Endothelial cell (in vitro differentiated cells): ENCODE results near the gene CPED1. TPM values are rescaled to one million over a fixed set of nuclear protein-coding genes. Genes with fewer than 3 reads are reported as not detected.

Experiments
- DNase-seq: peaks from one replicate; pipeline ENCODE4 v3.0.0; 2021; ENCODE audit warnings: low spot score
- H3K27ac Mint-ChIP-seq: one replicate; pipeline ENCODE4 v1.8.0; 2021; ENCODE audit warnings: mixed read lengths, inconsistent platforms; ENCODE audit not compliant: unreplicated experiment
- H3K27me3 Mint-ChIP-seq: one replicate; pipeline ENCODE4 v1.8.0; 2021; ENCODE audit warnings: mild to moderate bottlenecking, moderate library complexity, mixed read lengths, inconsistent platforms; ENCODE audit not compliant: unreplicated experiment
- H3K36me3 Mint-ChIP-seq: one replicate; pipeline ENCODE4 v1.8.0; 2021; ENCODE audit warnings: mild to moderate bottlenecking, low read depth, mixed read lengths, inconsistent platforms; ENCODE audit not compliant: unreplicated experiment
- H3K4me1 Mint-ChIP-seq: one replicate; pipeline ENCODE4 v1.8.0; 2021; ENCODE audit warnings: mild to moderate bottlenecking, mixed read lengths, inconsistent platforms; ENCODE audit not compliant: unreplicated experiment
- H3K4me3 Mint-ChIP-seq: one replicate; pipeline ENCODE4 v1.8.0; 2021; ENCODE audit warnings: mild to moderate bottlenecking, mixed read lengths, inconsistent platforms; ENCODE audit not compliant: unreplicated experiment
- H3K9me3 Mint-ChIP-seq: one replicate; pipeline ENCODE4 v1.8.0; 2021; ENCODE audit warnings: mixed read lengths, inconsistent platforms; ENCODE audit not compliant: unreplicated experiment
- total RNA-seq: library from RNA; stranded (reverse); fragmentation: NEBNext Ultra II Directional; extraction: Animal tissue kit (Norgen Biotek cat#: 25700); gene quantifications from one replicate; pipeline ENCODE4 v1.2.1, GENCODE V29; 2021; ENCODE audit not compliant: unreplicated experiment
- TF ChIP-seq, protein P1 (sequence below): fragments of 200-600 bp; sonication (generic); IDR thresholded peaks from one replicate; pipeline ENCODE4 v1.5.0; 2021; ENCODE audit warnings: antibody characterized with exemption; ENCODE audit not compliant: unreplicated experiment

Gene CPED1
- total RNA-seq, 1 donor from 2014 or later = 1.8 TPM

GRCh38 chr7:121331048-121331447 lies 342.5 kb downstream of the CPED1 start:
- no peaks in the 10 kb centered on the region for H3K36me3 Mint-ChIP-seq
- no peak for DNase-seq
- peaks cover 12% of the 10 kb centered on the region for H3K27me3 Mint-ChIP-seq
- no peaks in the 10 kb centered on the region for H3K9me3 Mint-ChIP-seq
- H3K4me3 Mint-ChIP-seq = no peak overlapping the region
- peaks cover 3% of the 10 kb centered on the region for H3K4me1 Mint-ChIP-seq
- TF ChIP-seq, protein P1, sequence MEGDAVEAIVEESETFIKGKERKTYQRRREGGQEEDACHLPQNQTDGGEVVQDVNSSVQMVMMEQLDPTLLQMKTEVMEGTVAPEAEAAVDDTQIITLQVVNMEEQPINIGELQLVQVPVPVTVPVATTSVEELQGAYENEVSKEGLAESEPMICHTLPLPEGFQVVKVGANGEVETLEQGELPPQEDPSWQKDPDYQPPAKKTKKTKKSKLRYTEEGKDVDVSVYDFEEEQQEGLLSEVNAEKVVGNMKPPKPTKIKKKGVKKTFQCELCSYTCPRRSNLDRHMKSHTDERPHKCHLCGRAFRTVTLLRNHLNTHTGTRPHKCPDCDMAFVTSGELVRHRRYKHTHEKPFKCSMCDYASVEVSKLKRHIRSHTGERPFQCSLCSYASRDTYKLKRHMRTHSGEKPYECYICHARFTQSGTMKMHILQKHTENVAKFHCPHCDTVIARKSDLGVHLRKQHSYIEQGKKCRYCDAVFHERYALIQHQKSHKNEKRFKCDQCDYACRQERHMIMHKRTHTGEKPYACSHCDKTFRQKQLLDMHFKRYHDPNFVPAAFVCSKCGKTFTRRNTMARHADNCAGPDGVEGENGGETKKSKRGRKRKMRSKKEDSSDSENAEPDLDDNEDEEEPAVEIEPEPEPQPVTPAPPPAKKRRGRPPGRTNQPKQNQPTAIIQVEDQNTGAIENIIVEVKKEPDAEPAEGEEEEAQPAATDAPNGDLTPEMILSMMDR = no peak
- no peak overlapping the region for H3K27ac Mint-ChIP-seq

- no peaks in the 10 kb centered on the region for H3K9me3 Mint-ChIP-seq
- no peak overlapping the region for H3K4me3 Mint-ChIP-seq
- DNase-seq = no peak
- TF ChIP-seq, protein P1 = no peak
- H3K27me3 Mint-ChIP-seq = peaks cover 11% of the 10 kb centered on the region
- H3K36me3 Mint-ChIP-seq = no peaks in the 10 kb centered on the region
- H3K27ac Mint-ChIP-seq = no peak overlapping the region
- peaks cover 3% of the 10 kb centered on the region for H3K4me1 Mint-ChIP-seq
These were observed 343.1 kb downstream of the CPED1 start for GRCh38 chr7:121331574-121331973.

DNA sequence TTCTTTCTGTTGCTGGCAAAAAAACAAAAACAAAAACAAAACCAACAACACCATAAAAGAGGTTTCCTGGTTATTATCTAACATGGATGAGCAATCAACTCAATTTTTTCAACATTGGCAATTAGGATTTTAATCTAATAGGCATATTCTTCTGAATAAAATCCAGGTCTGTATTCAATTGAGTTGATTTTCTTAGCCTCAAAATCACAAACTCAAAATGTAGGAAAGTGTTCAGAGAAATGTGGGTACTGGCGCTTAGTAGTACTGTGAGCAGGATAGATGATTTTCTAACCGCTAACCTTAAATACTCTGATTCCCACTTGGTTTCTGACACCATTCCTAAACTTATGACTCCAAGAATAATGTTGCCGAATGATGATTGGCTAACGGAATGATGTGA lies 345.9 kb downstream of the CPED1 start:
- no peaks in the 10 kb centered on the region for H3K27me3 Mint-ChIP-seq

DNA sequence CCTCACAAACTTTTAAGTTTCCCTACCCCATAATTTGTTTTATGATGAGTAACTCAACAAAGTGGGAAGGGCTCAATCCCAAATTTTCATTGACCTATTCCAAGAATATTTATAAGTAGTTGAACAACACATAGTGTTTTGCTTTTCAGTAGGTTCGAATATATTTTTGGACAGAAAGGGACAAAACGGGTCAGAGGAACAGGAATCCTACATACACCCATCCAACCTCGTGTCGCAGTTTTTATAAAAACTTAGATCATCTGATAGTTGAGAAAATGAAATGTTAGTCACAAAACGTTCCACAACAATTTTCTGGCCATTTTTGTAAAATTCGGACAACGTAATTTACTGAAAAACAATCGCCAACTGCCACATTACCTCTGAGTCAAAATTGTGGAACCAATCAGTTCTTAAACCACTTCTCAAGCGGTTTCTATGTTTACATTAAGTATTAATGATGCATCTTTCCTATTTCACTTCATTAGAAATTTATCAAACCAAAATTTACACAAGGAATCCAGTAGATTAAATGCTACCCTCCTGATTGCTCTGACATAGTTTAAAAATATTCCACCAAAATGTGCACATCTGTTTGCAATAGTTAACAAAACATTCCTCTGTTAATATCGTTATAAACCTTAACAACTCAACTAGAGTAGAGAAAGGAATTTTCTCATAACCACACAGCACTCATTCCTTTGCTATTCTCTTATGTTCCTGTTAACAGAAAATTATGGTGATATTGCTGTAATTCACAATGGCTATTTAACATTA lies 346.6 kb downstream of the CPED1 start:
- H3K9me3 Mint-ChIP-seq = no peaks in the 10 kb centered on the region
- no peaks in the 10 kb centered on the region for H3K36me3 Mint-ChIP-seq
- no peaks in the 10 kb centered on the region for H3K27me3 Mint-ChIP-seq
- H3K4me3 Mint-ChIP-seq = no peak overlapping the region
- TF ChIP-seq, protein P1 = no peak
- H3K4me1 Mint-ChIP-seq = peaks cover 3% of the 10 kb centered on the region
- DNase-seq = no peak
- no peak overlapping the region for H3K27ac Mint-ChIP-seq

More for the DNA sequence above, 345.9 kb downstream of the CPED1 start:
- Mint-ChIP-seq H3K4me1 (peaks cover 3% of the 10 kb centered on the region), H3K4me3 (no peak overlapping the region), H3K9me3 (no peaks in the 10 kb centered on the region), H3K27ac (no peak overlapping the region), H3K36me3 (no peaks in the 10 kb centered on the region)
- DNase-seq = no peak
- TF ChIP-seq, protein P1 = no peak

- H3K9me3 Mint-ChIP-seq = no peaks in the 10 kb centered on the region
- no peaks in the 10 kb centered on the region for H3K4me1 Mint-ChIP-seq
- TF ChIP-seq, protein P1 = no peak
- no peaks in the 10 kb centered on the region for H3K27me3 Mint-ChIP-seq
- H3K36me3 Mint-ChIP-seq = no peaks in the 10 kb centered on the region
- H3K27ac Mint-ChIP-seq = no peak overlapping the region
- no peak for DNase-seq
- no peak overlapping the region for H3K4me3 Mint-ChIP-seq
These were observed 348.1 kb downstream of the CPED1 start for GRCh38 chr7:121336579-121336978.
